Ectodermal cell (in vitro differentiated cells): Measurements from ENCODE around the gene TSSK2.

Experiments used
- H3K27ac ChIP-seq: 2 replicates; pipeline ENCODE4 v1.7.0; 2013; ENCODE audit warnings: mild to moderate bottlenecking, low read depth, low read length; ENCODE audit not compliant: insufficient read depth, poor library complexity, severe bottlenecking
- H3K27me3 ChIP-seq: 2 replicates; pipeline ENCODE4 v1.7.0; 2013; ENCODE audit warnings: mild to moderate bottlenecking, low read length; ENCODE audit not compliant: insufficient read depth, control insufficient read depth, poor library complexity, severe bottlenecking
- H3K36me3 ChIP-seq: one replicate; pipeline ENCODE4 v1.7.0; 2013; ENCODE audit warnings: low read length; ENCODE audit not compliant: control insufficient read depth, insufficient read depth
- H3K4me1 ChIP-seq: one replicate; pipeline ENCODE4 v1.7.0; 2013; ENCODE audit warnings: low read length; ENCODE audit not compliant: control insufficient read depth, insufficient read depth
- H3K4me3 ChIP-seq: 2 replicates; pipeline ENCODE4 v1.7.0; 2013; ENCODE audit warnings: low read depth, low read length, control low read depth; ENCODE audit not compliant: insufficient read depth
- H3K9me3 ChIP-seq: 2 replicates; pipeline ENCODE4 v1.7.0; 2013; ENCODE audit warnings: mild to moderate bottlenecking, low read length, moderate library complexity; ENCODE audit not compliant: control insufficient read depth
- WGBS, 2 experiments: methylation state at CpG; one replicate each; pipeline ENCODE4 v1.1.7; 2013; ENCODE audit warnings: missing lambda C conversion rate in 2 of 2; 5-methylcytosine and 5-hydroxymethylcytosine counted together

TSSK2 gene

GRCh38 chr22:19105867-19106802, 25.0 kb upstream of the TSSK2 start:
- 85% methylated on average over 18 of the region's 18 CpGs for WGBS, 2 experiments
- Histone ChIP-seq H3K9me3 (no peaks in the 10 kb centered on the region), H3K27me3 (no peaks in the 10 kb centered on the region), H3K4me3 (no peak overlapping the region), H3K36me3 (no peaks in the 10 kb centered on the region), H3K4me1 (peaks cover 10% of the 10 kb centered on the region), H3K27ac (no peak overlapping the region)

GRCh38 chr22:19106886-19107729, 24.0 kb upstream of the TSSK2 start:
- Histone ChIP-seq H3K4me3 (no peak overlapping the region), H3K27me3 (no peaks in the 10 kb centered on the region), H3K36me3 (no peaks in the 10 kb centered on the region), H3K9me3 (no peaks in the 10 kb centered on the region), H3K4me1 (peaks cover 16% of the 10 kb centered on the region), H3K27ac (no peak overlapping the region)
- 93 to 97% methylated on average over 3 of the region's 3 CpGs for WGBS, 2 experiments

GRCh38 chr22:19107730-19108074, 23.4 kb upstream of the TSSK2 start:
- 91 to 97% methylated on average over 8 of the region's 8 CpGs for WGBS, 2 experiments
- H3K27ac ChIP-seq = no peak overlapping the region
- peaks cover 16% of the 10 kb centered on the region for H3K4me1 ChIP-seq
- no peaks in the 10 kb centered on the region for H3K27me3 ChIP-seq
- no peaks in the 10 kb centered on the region for H3K9me3 ChIP-seq
- H3K4me3 ChIP-seq = no peak overlapping the region
- no peaks in the 10 kb centered on the region for H3K36me3 ChIP-seq

GRCh38 chr22:19108807-19109197, 22.3 kb upstream of the TSSK2 start:
- Histone ChIP-seq H3K9me3 (no peaks in the 10 kb centered on the region), H3K4me3 (no peak overlapping the region), H3K36me3 (no peaks in the 10 kb centered on the region), H3K27me3 (no peaks in the 10 kb centered on the region), H3K4me1 (peaks cover 16% of the 10 kb centered on the region), H3K27ac (no peak overlapping the region)
- WGBS, 2 experiments = 75 to 79% methylated on average over 3 of the region's 3 CpGs

GRCh38 chr22:19109198-19110063, 21.7 kb upstream of the TSSK2 start:
- 86% methylated on average over 7 of the region's 7 CpGs for WGBS, 2 experiments
- H3K27ac ChIP-seq = no peak overlapping the region

GRCh38 chr22:19110064-19110458, 21.0 kb upstream of the TSSK2 start:
- Histone ChIP-seq H3K4me1 (peaks cover 21% of the 10 kb centered on the region), H3K27ac (no peak overlapping the region)
- 13 to 38% methylated on average over 3 of the region's 4 CpGs for WGBS, 2 experiments

More at GRCh38 chr22:19109198-19110063, 21.7 kb upstream of the TSSK2 start:
- H3K9me3 ChIP-seq = no peaks in the 10 kb centered on the region
- peaks cover 16% of the 10 kb centered on the region for H3K4me1 ChIP-seq
- no peaks in the 10 kb centered on the region for H3K27me3 ChIP-seq
- H3K36me3 ChIP-seq = no peaks in the 10 kb centered on the region
- no peak overlapping the region for H3K4me3 ChIP-seq

GRCh38 chr22:19110646-19111045, 20.5 kb upstream of the TSSK2 start:
- Histone ChIP-seq H3K4me3 (no peak overlapping the region), H3K36me3 (no peaks in the 10 kb centered on the region), H3K27ac (no peak overlapping the region), H3K27me3 (no peaks in the 10 kb centered on the region), H3K9me3 (no peaks in the 10 kb centered on the region), H3K4me1 (peaks cover 21% of the 10 kb centered on the region)

More at GRCh38 chr22:19110064-19110458, 21.0 kb upstream of the TSSK2 start:
- no peaks in the 10 kb centered on the region for H3K9me3 ChIP-seq
- H3K4me3 ChIP-seq = no peak overlapping the region
- no peaks in the 10 kb centered on the region for H3K27me3 ChIP-seq
- no peaks in the 10 kb centered on the region for H3K36me3 ChIP-seq

GRCh38 chr22:19111140-19111539, 20.0 kb upstream of the TSSK2 start:
- Histone ChIP-seq H3K4me1 (peaks cover 21% of the 10 kb centered on the region), H3K27me3 (no peaks in the 10 kb centered on the region), H3K36me3 (no peaks in the 10 kb centered on the region), H3K27ac (no peak overlapping the region), H3K9me3 (no peaks in the 10 kb centered on the region), H3K4me3 (no peak overlapping the region)
- WGBS, 2 experiments = 87 to 90% methylated on average over 3 of the region's 3 CpGs

GRCh38 chr22:19111584-19111983, 19.5 kb upstream of the TSSK2 start:
- no peak overlapping the region for H3K27ac ChIP-seq
- 95 to 98% methylated on average over 3 of the region's 3 CpGs for WGBS, 2 experiments
- H3K4me1 ChIP-seq = peaks cover 21% of the 10 kb centered on the region
- no peaks in the 10 kb centered on the region for H3K27me3 ChIP-seq
- no peaks in the 10 kb centered on the region for H3K9me3 ChIP-seq
- H3K36me3 ChIP-seq = no peaks in the 10 kb centered on the region
- H3K4me3 ChIP-seq = no peak overlapping the region
